GM19463 (cell line): Measurements from ENCODE around the gene RTP1.
"Not testable (repeated sequence)": the region's sequence is repeated elsewhere in the genome, so short reads cannot be mapped to it uniquely, and the experiment has no call there.

ENCODE experiments used
- ATAC-seq: cut with Tn5 transposase; IDR thresholded peaks from one replicate; pipeline ENCODE4 v1.9.1; 2021; ENCODE audit warnings: mild to moderate bottlenecking, moderate library complexity; ENCODE audit not compliant: unreplicated experiment

The RTP1 gene

GRCh38 chr3:187237741-187238140 lies 40.5 kb downstream of the RTP1 start:
- no peak for ATAC-seq

- no peak for ATAC-seq
Observed at GRCh38 chr3:187238239-187238638, 41.0 kb downstream of the RTP1 start.

- ATAC-seq = not testable (repeated sequence)
Observed at GRCh38 chr3:187238835-187239234, 41.5 kb downstream of the RTP1 start.

- ATAC-seq = no peak
Observed at GRCh38 chr3:187242435-187242834, 45.1 kb downstream of the RTP1 start.

- no peak for ATAC-seq
Observed at GRCh38 chr3:187242900-187243299, 45.6 kb downstream of the RTP1 start.

- no peak for ATAC-seq
Observed at GRCh38 chr3:187243933-187244524, 46.7 kb downstream of the RTP1 start.

GRCh38 chr3:187247398-187247797 lies 50.1 kb downstream of the RTP1 start:
- no peak for ATAC-seq
